ENCODE data around the gene REG4. TPM values are rescaled to one million over a fixed set of nuclear protein-coding genes. Genes with fewer than 3 reads are reported as not detected.

REG4 gene
- polyA plus RNA-seq, 1 of the 3 experiments (the other 2 are of a cell fraction): not detected

DNA sequence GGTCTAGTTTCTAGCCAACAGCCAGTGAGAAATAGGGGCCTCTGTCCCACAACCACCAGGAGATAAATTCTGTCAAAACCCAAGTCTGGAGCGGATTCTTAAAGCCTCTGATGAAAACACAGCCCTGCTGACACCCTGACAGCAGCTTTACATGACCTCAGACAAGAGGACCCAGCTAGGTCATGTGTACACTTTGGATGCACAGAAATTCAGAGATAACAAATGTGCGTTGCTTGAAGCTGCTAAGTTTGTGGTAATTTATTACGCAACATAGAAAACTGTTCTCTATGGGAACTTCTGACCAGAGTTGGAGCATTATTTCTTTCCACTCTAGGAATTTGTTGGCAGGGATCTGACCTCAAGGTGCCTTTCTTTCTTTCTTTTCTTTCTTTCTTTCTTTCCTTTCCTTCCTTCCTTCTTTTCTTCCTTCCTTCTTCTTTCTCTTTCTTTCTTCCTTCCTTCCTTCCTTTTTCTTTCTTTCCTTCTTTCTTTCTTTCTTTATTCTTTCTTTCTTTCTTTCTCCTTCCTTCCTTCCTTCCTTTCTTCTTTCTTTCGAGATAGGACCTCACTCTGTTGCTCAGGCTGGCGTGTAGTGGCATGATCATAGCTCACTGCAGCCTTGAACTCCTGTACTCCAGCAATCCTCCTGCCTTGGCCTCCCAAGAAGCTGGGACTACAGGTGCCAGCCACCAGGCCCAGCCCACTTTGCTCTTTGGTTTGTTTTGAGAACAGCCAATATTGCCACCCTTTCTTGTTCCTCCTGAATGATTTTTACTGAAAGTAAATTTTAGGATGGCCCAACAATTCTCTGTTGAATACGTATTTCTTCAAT lies 27.7 kb downstream of the REG4 start:
- no peak overlapping the region for H3K4me2 ChIP-seq
- no peak overlapping the region for H2AFZ ChIP-seq (ENCODE audit: low read depth)
- H4K20me1 ChIP-seq (ENCODE audit: insufficient read depth): no peaks in the 10 kb centered on the region
- H3K4me1 ChIP-seq (ENCODE audit: control insufficient read depth in 1 of 2, insufficient read depth in 2 of 2, low read depth in 1 of 2, low read length in 1 of 2): peaks cover 0 to 5% of the 10 kb centered on the region in 2 experiments; a peak in 1 of 4 replicates
- no peaks in the 10 kb centered on the region for H3F3A ChIP-seq (replicated peaks; ENCODE audit: insufficient read depth)
- TF ChIP-seq MXI1 (IDR thresholded peaks at IDR 0.05; ENCODE audit: low read depth, low read length) (no peak), NFIC (IDR thresholded peaks at IDR 0.05; ENCODE audit: borderline replicate concordance) (no peak)
- no peak overlapping the region for H3K9ac ChIP-seq
- H3K36me3 ChIP-seq (replicated peaks in 1 of 2; ENCODE audit: control insufficient read depth in 1 of 2, insufficient read depth in 2 of 2, low read length in 1 of 2): no peaks in the 10 kb centered on the region
- DNase-seq: no peak
- ChIA-PET CTCF (no interaction called here), POLR2A (no interaction called here)
- H3K79me2 ChIP-seq (ENCODE audit: insufficient read depth): no peaks in the 10 kb centered on the region
- no peak overlapping the region for H3K27ac ChIP-seq (ENCODE audit: low read depth in 2 of 2, low read length in 1 of 2)
- no peak overlapping the region for H3K4me3 ChIP-seq (ENCODE audit: low read depth in 2 of 2, low read length in 1 of 2)
- H3K9me3 ChIP-seq: no peaks in the 10 kb centered on the region
- H3K27me3 ChIP-seq (ENCODE audit: insufficient read depth): peaks cover 4% of the 10 kb centered on the region; the same call in 1 of the 2 replicates
- H3K9me2 ChIP-seq: no peaks in the 10 kb centered on the region
- WGBS (ENCODE audit: low lambda C conversion rate): 47% methylated on average over 6 of the region's 6 CpGs

GRCh38 chr1:119782631-119783325 lies 28.5 kb downstream of the REG4 start:
- Histone ChIP-seq H3K27ac (ENCODE audit: low read depth in 2 of 2, low read length in 1 of 2) (no peak overlapping the region), H3K79me2 (ENCODE audit: insufficient read depth) (no peaks in the 10 kb centered on the region), H3F3A (replicated peaks; ENCODE audit: insufficient read depth) (no peaks in the 10 kb centered on the region), H3K9me2 (no peaks in the 10 kb centered on the region), H3K9ac (no peak overlapping the region), H3K9me3 (no peaks in the 10 kb centered on the region), H4K20me1 (ENCODE audit: insufficient read depth) (no peaks in the 10 kb centered on the region), H2AFZ (ENCODE audit: low read depth) (no peak overlapping the region), H3K36me3 (replicated peaks in 1 of 2; ENCODE audit: control insufficient read depth in 1 of 2, insufficient read depth in 2 of 2, low read length in 1 of 2) (no peaks in the 10 kb centered on the region), H3K27me3 (ENCODE audit: insufficient read depth) (peaks cover 4% of the 10 kb centered on the region; the same call in 1 of the 2 replicates), H3K4me3 (ENCODE audit: low read depth in 2 of 2, low read length in 1 of 2) (no peak overlapping the region), H3K4me2 (no peak overlapping the region), H3K4me1 (ENCODE audit: control insufficient read depth in 1 of 2, insufficient read depth in 2 of 2, low read depth in 1 of 2, low read length in 1 of 2) (peaks cover 0 to 5% of the 10 kb centered on the region in 2 experiments; a peak in 1 of 4 replicates)
- ChIA-PET POLR2A (no interaction called here), CTCF (no interaction called here)
- TF ChIP-seq USF1 (IDR thresholded peaks at IDR 0.05; ENCODE audit: borderline replicate concordance, low read depth) (no peak), CTCF (IDR thresholded peaks at IDR 0.05) (no peak), NRF1 (IDR thresholded peaks at IDR 0.05; ENCODE audit: low read depth, low read length) (no peak), GATA2 (CRISPR knock-in tag; IDR thresholded peaks at IDR 0.05) (no peak), NFIC (IDR thresholded peaks at IDR 0.05; ENCODE audit: borderline replicate concordance) (no peak), RXRA (IDR thresholded peaks at IDR 0.05; ENCODE audit: borderline replicate concordance, low read depth) (no peak), FOXM1 (IDR thresholded peaks at IDR 0.05; ENCODE audit: low read depth) (no peak), TCF12 (IDR thresholded peaks at IDR 0.05) (no peak), POLR2AphosphoS5 (IDR thresholded peaks at IDR 0.05; ENCODE audit: low read depth, low read length) (no peak), SIN3A (IDR thresholded peaks at IDR 0.05; ENCODE audit: borderline replicate concordance, low read depth, low read length) (no peak), MEF2A (IDR thresholded peaks at IDR 0.05; ENCODE audit: borderline replicate concordance, low read depth) (no peak), TEAD4 (IDR thresholded peaks at IDR 0.05; ENCODE audit: borderline replicate concordance, insufficient read depth) (no peak)
- TF ChIP-seq, protein P1, sequence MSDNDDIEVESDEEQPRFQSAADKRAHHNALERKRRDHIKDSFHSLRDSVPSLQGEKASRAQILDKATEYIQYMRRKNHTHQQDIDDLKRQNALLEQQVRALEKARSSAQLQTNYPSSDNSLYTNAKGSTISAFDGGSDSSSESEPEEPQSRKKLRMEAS (IDR thresholded peaks at IDR 0.05; ENCODE audit: low read depth): no peak
- TF ChIP-seq, protein P2, sequence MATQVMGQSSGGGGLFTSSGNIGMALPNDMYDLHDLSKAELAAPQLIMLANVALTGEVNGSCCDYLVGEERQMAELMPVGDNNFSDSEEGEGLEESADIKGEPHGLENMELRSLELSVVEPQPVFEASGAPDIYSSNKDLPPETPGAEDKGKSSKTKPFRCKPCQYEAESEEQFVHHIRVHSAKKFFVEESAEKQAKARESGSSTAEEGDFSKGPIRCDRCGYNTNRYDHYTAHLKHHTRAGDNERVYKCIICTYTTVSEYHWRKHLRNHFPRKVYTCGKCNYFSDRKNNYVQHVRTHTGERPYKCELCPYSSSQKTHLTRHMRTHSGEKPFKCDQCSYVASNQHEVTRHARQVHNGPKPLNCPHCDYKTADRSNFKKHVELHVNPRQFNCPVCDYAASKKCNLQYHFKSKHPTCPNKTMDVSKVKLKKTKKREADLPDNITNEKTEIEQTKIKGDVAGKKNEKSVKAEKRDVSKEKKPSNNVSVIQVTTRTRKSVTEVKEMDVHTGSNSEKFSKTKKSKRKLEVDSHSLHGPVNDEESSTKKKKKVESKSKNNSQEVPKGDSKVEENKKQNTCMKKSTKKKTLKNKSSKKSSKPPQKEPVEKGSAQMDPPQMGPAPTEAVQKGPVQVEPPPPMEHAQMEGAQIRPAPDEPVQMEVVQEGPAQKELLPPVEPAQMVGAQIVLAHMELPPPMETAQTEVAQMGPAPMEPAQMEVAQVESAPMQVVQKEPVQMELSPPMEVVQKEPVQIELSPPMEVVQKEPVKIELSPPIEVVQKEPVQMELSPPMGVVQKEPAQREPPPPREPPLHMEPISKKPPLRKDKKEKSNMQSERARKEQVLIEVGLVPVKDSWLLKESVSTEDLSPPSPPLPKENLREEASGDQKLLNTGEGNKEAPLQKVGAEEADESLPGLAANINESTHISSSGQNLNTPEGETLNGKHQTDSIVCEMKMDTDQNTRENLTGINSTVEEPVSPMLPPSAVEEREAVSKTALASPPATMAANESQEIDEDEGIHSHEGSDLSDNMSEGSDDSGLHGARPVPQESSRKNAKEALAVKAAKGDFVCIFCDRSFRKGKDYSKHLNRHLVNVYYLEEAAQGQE (IDR thresholded peaks at IDR 0.05; ENCODE audit: low read depth, low read length): no peak
- TF ChIP-seq, protein P3, sequence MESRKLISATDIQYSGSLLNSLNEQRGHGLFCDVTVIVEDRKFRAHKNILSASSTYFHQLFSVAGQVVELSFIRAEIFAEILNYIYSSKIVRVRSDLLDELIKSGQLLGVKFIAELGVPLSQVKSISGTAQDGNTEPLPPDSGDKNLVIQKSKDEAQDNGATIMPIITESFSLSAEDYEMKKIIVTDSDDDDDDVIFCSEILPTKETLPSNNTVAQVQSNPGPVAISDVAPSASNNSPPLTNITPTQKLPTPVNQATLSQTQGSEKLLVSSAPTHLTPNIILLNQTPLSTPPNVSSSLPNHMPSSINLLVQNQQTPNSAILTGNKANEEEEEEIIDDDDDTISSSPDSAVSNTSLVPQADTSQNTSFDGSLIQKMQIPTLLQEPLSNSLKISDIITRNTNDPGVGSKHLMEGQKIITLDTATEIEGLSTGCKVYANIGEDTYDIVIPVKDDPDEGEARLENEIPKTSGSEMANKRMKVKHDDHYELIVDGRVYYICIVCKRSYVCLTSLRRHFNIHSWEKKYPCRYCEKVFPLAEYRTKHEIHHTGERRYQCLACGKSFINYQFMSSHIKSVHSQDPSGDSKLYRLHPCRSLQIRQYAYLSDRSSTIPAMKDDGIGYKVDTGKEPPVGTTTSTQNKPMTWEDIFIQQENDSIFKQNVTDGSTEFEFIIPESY (IDR thresholded peaks at IDR 0.05; ENCODE audit: borderline replicate concordance, low read depth): no peak
- WGBS (ENCODE audit: low lambda C conversion rate): 73% methylated on average over 7 of the region's 7 CpGs
- DNase-seq: no peak

All from SK-N-SH (cell line).